Keratinocyte (primary cell): ENCODE results near the gene DCST1. TPM values are rescaled to one million over a fixed set of nuclear protein-coding genes. Genes with fewer than 3 reads are reported as not detected.

Experiments used
- DNase-seq: peaks from one replicate; pipeline ENCODE4 v3.0.0-alpha.2; 2011; ENCODE audit warnings: low read depth, missing footprints, low spot score
- FAIRE-seq: peaks from 2 replicates; lab custom pipeline; 2011; peaks lifted over from hg19 to GRCh38; lab: Jason Lieb, UNC
- H2AFZ ChIP-seq: 2 replicates; pipeline ENCODE4 v1.6.0; 2012; ENCODE audit warnings: low read length, control low read depth, inconsistent platforms; ENCODE audit not compliant: control insufficient read depth
- H3K27ac ChIP-seq: 2 replicates; pipeline ENCODE4 v1.5.1; 2011; ENCODE audit warnings: low read length; ENCODE audit not compliant: control insufficient read depth, insufficient read depth
- H3K27me3 ChIP-seq: 3 replicates; pipeline ENCODE4 v1.6.0; 2011; ENCODE audit warnings: low read length; ENCODE audit not compliant: control insufficient read depth, insufficient read depth; ENCODE audit errors: extremely low read depth
- H3K36me3 ChIP-seq, 2 experiments: 2 replicates in 1 of 2; 3 replicates in 1 of 2; pipeline ENCODE4 v1.5.1; 2011; ENCODE audit warnings: low read length in 2 of 2, mild to moderate bottlenecking in 1 of 2; ENCODE audit not compliant: control insufficient read depth in 2 of 2, insufficient read depth in 2 of 2; ENCODE audit errors: extremely low read depth in 1 of 2
- H3K4me1 ChIP-seq: 3 replicates; pipeline ENCODE4 v1.5.1; 2011; ENCODE audit warnings: low read length; ENCODE audit not compliant: control insufficient read depth, insufficient read depth; ENCODE audit errors: extremely low read depth
- H3K4me2 ChIP-seq: 3 replicates; pipeline ENCODE4 v1.6.0; 2011; ENCODE audit warnings: low read depth, low read length; ENCODE audit not compliant: control insufficient read depth, insufficient read depth; ENCODE audit errors: extremely low read depth
- H3K4me3 ChIP-seq, 3 experiments: fragments of 200-600 bp in 1 of 3; sonication (generic) in 1 of 3; 2 replicates in 2 of 3; 3 replicates in 1 of 3; pipeline ENCODE4 v1.5.1; 2011 to 2016; ENCODE audit warnings: low read length in 3 of 3, mild to moderate bottlenecking in 3 of 3, control low read depth in 2 of 3, inconsistent platforms in 1 of 3, low read depth in 1 of 3, mixed read lengths in 1 of 3, mixed run types in 1 of 3, moderate library complexity in 1 of 3; ENCODE audit not compliant: control insufficient read depth in 2 of 3, insufficient read depth in 2 of 3; ENCODE audit errors: extremely low read depth in 1 of 3
- H3K79me2 ChIP-seq: 2 replicates; pipeline ENCODE4 v1.6.0; 2012; ENCODE audit warnings: low read length; ENCODE audit not compliant: control insufficient read depth, insufficient read depth
- H3K9ac ChIP-seq: 3 replicates; pipeline ENCODE4 v1.6.0; 2011; ENCODE audit warnings: low read length; ENCODE audit not compliant: control insufficient read depth, insufficient read depth; ENCODE audit errors: extremely low read depth
- H3K9me1 ChIP-seq: 3 replicates; pipeline ENCODE4 v1.6.0; 2011; ENCODE audit warnings: low read length; ENCODE audit not compliant: control insufficient read depth, insufficient read depth; ENCODE audit errors: extremely low read depth
- H3K9me3 ChIP-seq: 2 replicates; pipeline ENCODE4 v1.5.1; 2012; ENCODE audit warnings: low read depth, low read length; ENCODE audit not compliant: control insufficient read depth
- H4K20me1 ChIP-seq: 3 replicates; pipeline ENCODE4 v1.6.0; 2011; ENCODE audit warnings: low read length; ENCODE audit not compliant: control insufficient read depth, insufficient read depth; ENCODE audit errors: extremely low read depth
- EZH2 ChIP-seq: IDR thresholded peaks from one replicate; pipeline ENCODE4 v1.6.1; 2012; ENCODE audit warnings: inconsistent platforms, mild to moderate bottlenecking, low read length, moderate library complexity
- dilution Hi-C: fragments of 300-500 bp; cut with MboI; formaldehyde crosslinking; loops from one replicate; pipeline ENCODE4 v1.7.0; 2020; ENCODE audit warnings: low sequenced_read_pairs; ENCODE audit not compliant: extremely low pct_ligation_motif_present
- polyA plus RNA-seq, 5 experiments: library from polyadenylated mRNA; depleted of rRNA in 3 of 5; stranded (reverse) in 3 of 5; stranded (forward) in 1 of 5; unstranded in 1 of 5; fragments of >200 nt; gene quantifications; 1 replicate in 1 of 5; 2 replicates in 3 of 5; 3 replicates in 1 of 5; pipeline versions ENCODE4 v1.2.1 to v1.2.3, GENCODE V29; 2011 to 2012; ENCODE audit warnings: missing spikeins in 2 of 5, low read depth in 1 of 5, low replicate concordance in 1 of 5
- TF ChIP-seq, protein P1 (sequence below), 3 experiments: IDR thresholded peaks in 1 of 3; conservative IDR thresholded peaks in 1 of 3; optimal IDR thresholded peaks in 1 of 3; 2 replicates in 2 of 3; 3 replicates in 1 of 3; pipeline versions ENCODE3 to v1.5.1; 2011; ENCODE audit warnings: low read length in 3 of 3, mild to moderate bottlenecking in 3 of 3, moderate library complexity in 2 of 3, control low read depth in 1 of 3, inconsistent platforms in 1 of 3; ENCODE audit not compliant: insufficient read depth in 2 of 3; ENCODE audit errors: extremely low read depth in 1 of 3

DCST1 gene
- polyA plus RNA-seq, 1 donor (not counting 4 experiments of a cell fraction or from before 2014, with no cell fraction given), result not detected

DNA sequence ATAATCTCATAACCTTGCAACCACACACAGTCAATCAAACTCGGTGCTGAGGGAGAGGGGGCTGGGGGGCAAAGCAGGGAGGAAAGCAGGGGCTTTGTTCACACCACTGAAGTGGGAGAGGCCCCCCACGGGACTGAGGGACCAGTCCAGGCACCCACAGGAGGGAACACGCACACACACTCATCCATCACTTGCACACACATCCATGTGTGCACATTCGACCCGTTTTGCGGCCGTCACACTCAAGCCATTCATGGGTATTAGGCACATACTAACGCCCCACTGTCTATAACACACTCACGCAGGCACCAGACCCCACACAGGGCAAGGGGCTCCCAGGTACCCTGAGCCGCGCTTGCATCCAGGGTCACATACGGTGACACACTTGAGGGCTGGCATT lies 59.0 kb downstream of the DCST1 start:
- Histone ChIP-seq H3K27ac (no peak overlapping the region), H3K4me1 (peaks cover 9% of the 10 kb centered on the region), H3K9me3 (no peaks in the 10 kb centered on the region), H3K9ac (no peak overlapping the region), H2AFZ (no peak overlapping the region), H3K4me3 (no peak overlapping the region), H3K79me2 (no peaks in the 10 kb centered on the region), H3K4me2 (no peak overlapping the region), H3K9me1 (no peaks in the 10 kb centered on the region), H4K20me1 (no peaks in the 10 kb centered on the region), H3K27me3 (peaks cover 3% of the 10 kb centered on the region), H3K36me3 (no peaks in the 10 kb centered on the region)
- DNase-seq (no peak), FAIRE-seq (no peak)
- dilution Hi-C loops, result no loop called here
- TF ChIP-seq, protein P1, sequence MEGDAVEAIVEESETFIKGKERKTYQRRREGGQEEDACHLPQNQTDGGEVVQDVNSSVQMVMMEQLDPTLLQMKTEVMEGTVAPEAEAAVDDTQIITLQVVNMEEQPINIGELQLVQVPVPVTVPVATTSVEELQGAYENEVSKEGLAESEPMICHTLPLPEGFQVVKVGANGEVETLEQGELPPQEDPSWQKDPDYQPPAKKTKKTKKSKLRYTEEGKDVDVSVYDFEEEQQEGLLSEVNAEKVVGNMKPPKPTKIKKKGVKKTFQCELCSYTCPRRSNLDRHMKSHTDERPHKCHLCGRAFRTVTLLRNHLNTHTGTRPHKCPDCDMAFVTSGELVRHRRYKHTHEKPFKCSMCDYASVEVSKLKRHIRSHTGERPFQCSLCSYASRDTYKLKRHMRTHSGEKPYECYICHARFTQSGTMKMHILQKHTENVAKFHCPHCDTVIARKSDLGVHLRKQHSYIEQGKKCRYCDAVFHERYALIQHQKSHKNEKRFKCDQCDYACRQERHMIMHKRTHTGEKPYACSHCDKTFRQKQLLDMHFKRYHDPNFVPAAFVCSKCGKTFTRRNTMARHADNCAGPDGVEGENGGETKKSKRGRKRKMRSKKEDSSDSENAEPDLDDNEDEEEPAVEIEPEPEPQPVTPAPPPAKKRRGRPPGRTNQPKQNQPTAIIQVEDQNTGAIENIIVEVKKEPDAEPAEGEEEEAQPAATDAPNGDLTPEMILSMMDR (optimal IDR thresholded peaks at IDR 0.05 in 1 of 3, IDR thresholded peaks at IDR 0.05 in 1 of 3, conservative IDR thresholded peaks at IDR 0.05 in 1 of 3; ENCODE audit: extremely low read depth in 1 of 3, insufficient read depth in 2 of 3, low read length in 3 of 3), result no peak
- TF ChIP-seq EZH2, result no peak

DNA sequence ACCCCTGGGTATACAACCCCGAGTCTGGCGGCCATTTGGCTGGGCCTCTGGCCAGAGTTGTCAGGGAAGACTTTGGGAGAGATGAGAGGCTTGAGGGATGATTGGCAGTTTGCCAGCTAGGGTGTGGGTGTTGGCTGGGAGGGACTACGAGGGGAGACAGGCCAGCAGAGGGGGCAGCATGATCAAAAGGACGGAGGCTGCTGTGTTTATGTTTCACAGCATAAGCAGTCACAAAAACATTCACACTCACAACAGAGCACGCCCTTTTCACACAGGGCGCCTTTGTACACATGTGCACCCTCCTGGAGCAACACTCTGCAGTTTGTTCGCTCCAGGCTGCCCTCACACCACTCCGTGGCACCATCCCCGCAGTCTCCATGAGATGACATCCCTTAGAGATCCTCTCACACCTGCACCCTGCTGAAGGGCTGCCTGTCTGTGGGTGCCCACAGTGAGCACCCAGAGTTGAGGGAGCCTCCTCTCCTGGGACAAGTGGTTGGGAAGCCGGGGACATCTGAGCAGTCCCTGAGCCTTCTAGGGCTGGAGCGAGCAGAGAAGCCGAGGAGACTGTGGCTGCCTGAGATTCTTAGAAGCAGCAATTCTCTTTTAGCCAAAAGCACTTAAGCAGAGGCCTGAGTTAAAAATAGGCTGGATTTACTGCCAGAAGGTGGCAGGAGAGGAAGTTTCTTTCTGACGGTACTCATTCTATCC lies 60.4 kb downstream of the DCST1 start:
- no peaks in the 10 kb centered on the region for H3K79me2 ChIP-seq
- no peak overlapping the region for H3K9ac ChIP-seq
- TF ChIP-seq EZH2, result no peak
- TF ChIP-seq, protein P1 (optimal IDR thresholded peaks at IDR 0.05 in 1 of 3, IDR thresholded peaks at IDR 0.05 in 1 of 3, conservative IDR thresholded peaks at IDR 0.05 in 1 of 3; ENCODE audit: extremely low read depth in 1 of 3, insufficient read depth in 2 of 3, low read length in 3 of 3), result peak; percentile 44 to 54 (median 52)
- FAIRE-seq, result peak; percentile 65
- H3K27me3 ChIP-seq, result peaks cover 3% of the 10 kb centered on the region
- no peaks in the 10 kb centered on the region for H4K20me1 ChIP-seq
- no peak for DNase-seq
- H3K4me2 ChIP-seq, result no peak overlapping the region
- H2AFZ ChIP-seq, result peak overlapping the region; percentile 39
- H3K4me3 ChIP-seq, result no peak overlapping the region
- no peak overlapping the region for H3K27ac ChIP-seq
- no peaks in the 10 kb centered on the region for H3K9me3 ChIP-seq
- H3K9me1 ChIP-seq, result no peaks in the 10 kb centered on the region
- peaks cover 9% of the 10 kb centered on the region for H3K4me1 ChIP-seq
- H3K36me3 ChIP-seq, result no peaks in the 10 kb centered on the region
- dilution Hi-C loops, result no loop called here
